HEK293 (cell line): ENCODE measurements around the gene GLI1.

ENCODE experiments used
- AEBP2 ChIP-seq: fragments of 450-650 bp; formaldehyde crosslinking; IDR thresholded peaks from 2 replicates; pipeline ENCODE4 v1.5.1; 2016; ENCODE audit warnings: missing biosample characterization, missing genetic modification characterization, borderline replicate concordance
- EGR2 ChIP-seq: fragments of 450-650 bp; formaldehyde crosslinking; IDR thresholded peaks from 2 replicates; pipeline ENCODE4 v1.5.1; 2016; ENCODE audit warnings: low read depth, missing biosample characterization, missing genetic modification characterization
- HOXA7 ChIP-seq: sonication (generic); formaldehyde crosslinking; IDR thresholded peaks from 2 replicates; pipeline ENCODE4 v1.8.1; 2022; ENCODE audit warnings: missing genetic modification reagents, borderline replicate concordance
- MEIS1 ChIP-seq: sonication (generic); formaldehyde crosslinking; IDR thresholded peaks from 2 replicates; pipeline ENCODE4 v1.8.1; 2022; ENCODE audit warnings: missing genetic modification reagents, mild to moderate bottlenecking, borderline replicate concordance
- PRDM2 ChIP-seq: fragments of 450-650 bp; formaldehyde crosslinking; IDR thresholded peaks from 2 replicates; pipeline ENCODE4 v1.5.1; 2016; ENCODE audit warnings: missing biosample characterization, missing genetic modification characterization, borderline replicate concordance
- WT1 ChIP-seq: fragments of 450-650 bp; formaldehyde crosslinking; IDR thresholded peaks from 2 replicates; pipeline ENCODE4 v1.5.1; 2016; ENCODE audit warnings: missing biosample characterization, missing genetic modification characterization
- YY1 ChIP-seq: fragments of 450-650 bp; formaldehyde crosslinking; IDR thresholded peaks from 2 replicates; pipeline ENCODE4 v1.5.1; 2018; ENCODE audit warnings: missing biosample characterization, missing genetic modification characterization
- ZBTB10 ChIP-seq: fragments of 450-650 bp; formaldehyde crosslinking; IDR thresholded peaks from 2 replicates; pipeline ENCODE4 v1.5.1; 2016; ENCODE audit warnings: missing biosample characterization, missing genetic modification characterization
- ZFP37 ChIP-seq: fragments of 450-650 bp; formaldehyde crosslinking; IDR thresholded peaks from 2 replicates; pipeline ENCODE4 v1.5.1; 2016; ENCODE audit warnings: missing biosample characterization, missing genetic modification characterization
- ZNF10 ChIP-seq: fragments of 450-650 bp; formaldehyde crosslinking; IDR thresholded peaks from 2 replicates; pipeline ENCODE4 v1.5.1; 2017; ENCODE audit warnings: missing biosample characterization, missing genetic modification characterization
- ZNF16 ChIP-seq: fragments of 450-650 bp; formaldehyde crosslinking; IDR thresholded peaks from 2 replicates; pipeline ENCODE4 v1.5.1; 2016; ENCODE audit warnings: low read depth, missing biosample characterization, missing genetic modification characterization
- ZNF211 ChIP-seq: fragments of 450-650 bp; formaldehyde crosslinking; IDR thresholded peaks from 2 replicates; pipeline ENCODE4 v1.5.1; 2016; ENCODE audit warnings: low read depth, missing biosample characterization, missing genetic modification characterization
- ZNF280C ChIP-seq: fragments of 450-650 bp; formaldehyde crosslinking; IDR thresholded peaks from 2 replicates; pipeline ENCODE4 v1.5.1; 2016; ENCODE audit warnings: missing biosample characterization, missing genetic modification characterization
- ZNF302 ChIP-seq: fragments of 450-650 bp; formaldehyde crosslinking; IDR thresholded peaks from 2 replicates; pipeline ENCODE4 v1.5.1; 2016; ENCODE audit warnings: missing biosample characterization, missing genetic modification characterization, low read depth
- ZNF354C ChIP-seq: fragments of 450-650 bp; formaldehyde crosslinking; IDR thresholded peaks from 2 replicates; pipeline ENCODE4 v1.5.1; 2016; ENCODE audit warnings: missing biosample characterization, missing genetic modification characterization, low read depth, borderline replicate concordance
- ZNF510 ChIP-seq: fragments of 450-650 bp; formaldehyde crosslinking; IDR thresholded peaks from 2 replicates; pipeline ENCODE4 v1.5.1; 2018; ENCODE audit warnings: mild to moderate bottlenecking, missing genetic modification characterization, missing biosample characterization; ENCODE audit not compliant: insufficient replicate concordance
- ZNF514 ChIP-seq: fragments of 450-650 bp; formaldehyde crosslinking; IDR thresholded peaks from 2 replicates; pipeline ENCODE4 v1.5.1; 2016; ENCODE audit warnings: missing biosample characterization, missing genetic modification characterization
- ZNF521 ChIP-seq: fragments of 450-650 bp; formaldehyde crosslinking; IDR thresholded peaks from 2 replicates; pipeline ENCODE4 v1.5.1; 2017; ENCODE audit warnings: missing biosample characterization, mild to moderate bottlenecking, missing genetic modification characterization
- ZNF529 ChIP-seq: fragments of 450-650 bp; formaldehyde crosslinking; IDR thresholded peaks from 2 replicates; pipeline ENCODE4 v1.5.1; 2017; ENCODE audit warnings: missing genetic modification characterization, missing biosample characterization; ENCODE audit not compliant: insufficient replicate concordance
- ZNF530 ChIP-seq: fragments of 450-650 bp; formaldehyde crosslinking; IDR thresholded peaks from 2 replicates; pipeline ENCODE4 v1.5.1; 2016; ENCODE audit warnings: low read depth, missing biosample characterization, missing genetic modification characterization
- ZNF560 ChIP-seq: fragments of 450-650 bp; formaldehyde crosslinking; IDR thresholded peaks from 2 replicates; pipeline ENCODE4 v1.5.1; 2017; ENCODE audit warnings: missing biosample characterization, missing genetic modification characterization, borderline replicate concordance
- ZNF626 ChIP-seq: fragments of 450-650 bp; sonication (Bioruptor Pico); formaldehyde crosslinking; IDR thresholded peaks from 2 replicates; pipeline ENCODE4 v1.5.1; 2018; ENCODE audit warnings: missing biosample characterization, missing genetic modification characterization, inconsistent platforms
- ZNF639 ChIP-seq: fragments of 450-650 bp; formaldehyde crosslinking; IDR thresholded peaks from 2 replicates; pipeline ENCODE4 v1.5.1; 2016; ENCODE audit warnings: missing biosample characterization, missing genetic modification characterization
- ZNF677 ChIP-seq: fragments of 450-650 bp; IDR thresholded peaks from 2 replicates; pipeline ENCODE4 v1.5.0; 2018; ENCODE audit warnings: missing biosample characterization, mild to moderate bottlenecking, missing genetic modification characterization, moderate library complexity
- ZNF837 ChIP-seq: fragments of 450-650 bp; formaldehyde crosslinking; IDR thresholded peaks from 2 replicates; pipeline ENCODE4 v1.5.1; 2016; ENCODE audit warnings: missing biosample characterization, missing genetic modification characterization

Gene GLI1

GRCh38 chr12:57454566-57455373 is 4.8 kb upstream of the GLI1 start, which contains the start of gene INHBE (continued):
- TF ChIP-seq ZNF521 (tag by site-specific recombination), result no peak
- no peak for TF ChIP-seq ZNF530 (tag by site-specific recombination)
- TF ChIP-seq ZNF639 (tag by site-specific recombination), result no peak
- TF ChIP-seq YY1 (tag by site-specific recombination), result no peak
- no peak for TF ChIP-seq HOXA7 (CRISPR knock-in tag)
- no peak for TF ChIP-seq ZNF560 (tag by site-specific recombination)
- no peak for TF ChIP-seq EGR2 (tag by site-specific recombination)
- TF ChIP-seq ZNF510 (tag by site-specific recombination), result no peak
- TF ChIP-seq MEIS1 (CRISPR knock-in tag), result no peak
- no peak for TF ChIP-seq ZNF16 (tag by site-specific recombination)
- TF ChIP-seq PRDM2 (tag by site-specific recombination), result no peak
- TF ChIP-seq ZNF529 (tag by site-specific recombination), result no peak
- TF ChIP-seq ZNF302 (tag by site-specific recombination), result no peak
- no peak for TF ChIP-seq ZNF280C (tag by site-specific recombination)
- peak; percentile 79; the same call in 1 of the 2 replicates for TF ChIP-seq ZBTB10 (tag by site-specific recombination)
- TF ChIP-seq AEBP2 (tag by site-specific recombination), result no peak
- TF ChIP-seq ZNF514 (tag by site-specific recombination), result no peak
- no peak for TF ChIP-seq ZFP37 (tag by site-specific recombination)
- no peak for TF ChIP-seq ZNF677
- 0 out of 2 replicates have a peak, but pooled peaks have one; percentile 28 for TF ChIP-seq WT1
- no peak for TF ChIP-seq ZNF10
- no peak for TF ChIP-seq ZNF211
- TF ChIP-seq ZNF626 (tag by site-specific recombination), result no peak
- no peak for TF ChIP-seq ZNF354C (tag by site-specific recombination)
- no peak for TF ChIP-seq ZNF837
